A549 (cell line): ENCODE measurements around the gene SNTG2. TPM values are rescaled to one million over a fixed set of nuclear protein-coding genes. Genes with fewer than 3 reads are reported as not detected.

Source experiments
- ATAC-seq, 2 experiments: fragments of 200-7000 bp in 1 of 2; fragments of >200 bp in 1 of 2; cut with Nextera tagmentation in 1 of 2; cut with Tn5 transposase in 1 of 2; 3 replicates each; pipeline versions ENCODE4 v1.8.0 to v1.9.1; 2018 to 2020; ENCODE audit warnings: mild to moderate bottlenecking in 1 of 2, moderate library complexity in 1 of 2
- CTCF ChIA-PET: fragments of 300-600 bp; sonication (Branson Sonifier 250); formaldehyde crosslinking; extraction: SDS; loops from one replicate; lab custom pipeline; 2021; ENCODE audit warnings: antibody characterized with exemption, inconsistent platforms; lab: Yijun Ruan, JAX
- POLR2A ChIA-PET: fragments of 350-600 bp; formaldehyde crosslinking; extraction: SDS; loops from one replicate; lab custom pipeline; 2021; ENCODE audit warnings: antibody characterized with exemption, inconsistent platforms; lab: Yijun Ruan, JAX
- DNase-seq, 2 experiments: peaks; one replicate each; pipeline versions ENCODE4 v3.0.0 to v3.0.0-alpha.2; 2011 to 2016; ENCODE audit warnings: low read depth in 1 of 2, low spot score in 1 of 2
- FAIRE-seq: peaks from 2 replicates; lab custom pipeline; 2011; peaks lifted over from hg19 to GRCh38; lab: Jason Lieb, UNC
- H3K27ac ChIP-seq, 2 experiments: fragments of >200 bp; sonication (Bioruptor Twin); formaldehyde crosslinking; 3 replicates each; pipeline ENCODE4 v1.5.1; 2016 to 2017
- H3K4me1 ChIP-seq: fragments of >200 bp; sonication (Bioruptor Twin); formaldehyde crosslinking; 3 replicates; pipeline ENCODE4 v1.6.1; 2016
- H3K4me2 ChIP-seq: fragments of >200 bp; sonication (Bioruptor Twin); formaldehyde crosslinking; 3 replicates; pipeline ENCODE4 v1.6.1; 2016
- H3K4me3 ChIP-seq: fragments of >200 bp; sonication (Bioruptor Twin); formaldehyde crosslinking; 3 replicates; pipeline ENCODE4 v1.5.1; 2016
- H3K9me3 ChIP-seq: fragments of >200 bp; sonication (Bioruptor Twin); formaldehyde crosslinking; 3 replicates; pipeline ENCODE4 v1.6.1; 2016
- ATOH8 ChIP-seq: fragments of 250-450 bp; sonication (Bioruptor Pico); IDR thresholded peaks from 2 replicates; pipeline ENCODE4 v1.5.0; 2020; ENCODE audit warnings: low read depth, mild to moderate bottlenecking, moderate library complexity
- CBX8 ChIP-seq: fragments of 200-600 bp; sonication (generic); IDR thresholded peaks from 2 replicates; pipeline ENCODE4 v1.6.1; 2016
- CEBPB ChIP-seq, 2 experiments: fragments of >200 bp in 1 of 2; sonication (Bioruptor Twin) in 1 of 2; formaldehyde crosslinking in 1 of 2; IDR thresholded peaks; 2 replicates each; pipeline ENCODE4 v1.6.1; 2012 to 2016
- CHD4 ChIP-seq: fragments of 200-600 bp; sonication (generic); IDR thresholded peaks from 2 replicates; pipeline ENCODE4 v1.6.1; 2016; ENCODE audit warnings: antibody characterized with exemption, mild to moderate bottlenecking, borderline replicate concordance
- CTCF ChIP-seq: fragments of >200 bp; sonication (Bioruptor Twin); formaldehyde crosslinking; IDR thresholded peaks from 3 replicates; pipeline ENCODE4 v1.5.1; 2016
- E2F6 ChIP-seq: IDR thresholded peaks from 2 replicates; pipeline ENCODE4 v1.6.1; 2012; ENCODE audit warnings: low read depth, borderline replicate concordance
- EP300 ChIP-seq, 2 experiments: fragments of >200 bp; sonication (Bioruptor Twin); formaldehyde crosslinking; IDR thresholded peaks; 2 replicates in 1 of 2; 3 replicates in 1 of 2; pipeline ENCODE4 v1.6.1; 2016 to 2017
- FOSB ChIP-seq: fragments of 250-450 bp; sonication (Bioruptor Pico); IDR thresholded peaks from 2 replicates; pipeline ENCODE4 v1.5.0; 2020; ENCODE audit warnings: mild to moderate bottlenecking, moderate library complexity
- FOSL2 ChIP-seq, 2 experiments: fragments of 450-650 bp in 1 of 2; fragments of >200 bp in 1 of 2; sonication (Bioruptor Twin) in 1 of 2; formaldehyde crosslinking; IDR thresholded peaks; 2 replicates each; pipeline versions ENCODE4 v1.5.0 to v1.6.1; 2016 to 2020; ENCODE audit warnings: mild to moderate bottlenecking in 1 of 2, moderate library complexity in 1 of 2
- GATA3 ChIP-seq: IDR thresholded peaks from 2 replicates; pipeline ENCODE4 v1.6.1; 2012; ENCODE audit warnings: borderline replicate concordance
- HES2 ChIP-seq: fragments of >200 bp; sonication (Bioruptor Twin); formaldehyde crosslinking; IDR thresholded peaks from 2 replicates; pipeline ENCODE4 v1.6.1; 2016
- HOXB13 ChIP-seq: fragments of 250-450 bp; sonication (Bioruptor Pico); IDR thresholded peaks from 2 replicates; pipeline ENCODE4 v1.5.0; 2020; ENCODE audit warnings: low read depth, mild to moderate bottlenecking, moderate library complexity
- HOXB5 ChIP-seq: fragments of 250-450 bp; sonication (Bioruptor Pico); IDR thresholded peaks from 2 replicates; pipeline ENCODE4 v1.5.0; 2020; ENCODE audit warnings: mild to moderate bottlenecking, moderate library complexity
- JUN ChIP-seq, 2 experiments: fragments of >200 bp; sonication (Bioruptor Twin); formaldehyde crosslinking; IDR thresholded peaks; 2 replicates in 1 of 2; 3 replicates in 1 of 2; pipeline ENCODE4 v1.6.1; 2016 to 2017
- JUNB ChIP-seq: fragments of >200 bp; sonication (Bioruptor Twin); formaldehyde crosslinking; IDR thresholded peaks from 2 replicates; pipeline ENCODE4 v1.6.1; 2016
- KDM1A ChIP-seq: fragments of 200-600 bp; sonication (generic); IDR thresholded peaks from 2 replicates; pipeline ENCODE4 v1.6.1; 2016; ENCODE audit warnings: low read depth, mild to moderate bottlenecking
- MAZ ChIP-seq: fragments of 150-350 bp; IDR thresholded peaks from 2 replicates; pipeline ENCODE4 v1.6.1; 2014; ENCODE audit warnings: antibody characterized with exemption, low read depth, low read length, borderline replicate concordance
- NFE2L2 ChIP-seq: fragments of 150-350 bp; conservative IDR thresholded peaks from 2 replicates; pipeline ENCODE4 v1.6.1; 2014; ENCODE audit warnings: low read length
- NPAS2 ChIP-seq: fragments of 250-450 bp; sonication (Bioruptor Pico); IDR thresholded peaks from 2 replicates; pipeline ENCODE4 v1.8.0; 2022; ENCODE audit warnings: mild to moderate bottlenecking, moderate library complexity, borderline replicate concordance
- NR3C1 ChIP-seq: fragments of >200 bp; sonication (Bioruptor Twin); formaldehyde crosslinking; IDR thresholded peaks from 3 replicates; pipeline ENCODE4 v1.6.1; 2017
- POLR2AphosphoS2 ChIP-seq: conservative IDR thresholded peaks from 2 replicates; pipeline ENCODE4 v1.6.1; 2012; ENCODE audit warnings: low read length, improper control_type of control experiment, inconsistent platforms
- RNF2 ChIP-seq: fragments of 200-600 bp; sonication (generic); IDR thresholded peaks from 2 replicates; pipeline ENCODE4 v1.6.1; 2016; ENCODE audit warnings: low read depth, mild to moderate bottlenecking, antibody characterized with exemption, moderate library complexity, borderline replicate concordance
- SMC3 ChIP-seq: fragments of >200 bp; sonication (Bioruptor Twin); formaldehyde crosslinking; IDR thresholded peaks from 3 replicates; pipeline ENCODE4 v1.6.1; 2018; ENCODE audit warnings: inconsistent platforms
- SREBF2 ChIP-seq: fragments of 450-650 bp; IDR thresholded peaks from 2 replicates; pipeline ENCODE4 v1.6.1; 2014; ENCODE audit warnings: mild to moderate bottlenecking, moderate library complexity
- ZC3H11A ChIP-seq: fragments of 450-650 bp; IDR thresholded peaks from 2 replicates; pipeline ENCODE4 v1.6.1; 2014; ENCODE audit warnings: antibody characterized with exemption, mild to moderate bottlenecking
- ZFP36 ChIP-seq: fragments of 450-650 bp; IDR thresholded peaks from 2 replicates; pipeline ENCODE4 v1.6.1; 2014; ENCODE audit warnings: borderline replicate concordance; ENCODE audit not compliant: partially characterized antibody
- ZNF302 ChIP-seq: fragments of 250-450 bp; sonication (Bioruptor Pico); IDR thresholded peaks from 2 replicates; pipeline ENCODE4 v1.9.0; 2021; ENCODE audit warnings: inconsistent platforms, mild to moderate bottlenecking, moderate library complexity
- ZSCAN20 ChIP-seq: fragments of 250-450 bp; sonication (Bioruptor Pico); IDR thresholded peaks from 2 replicates; pipeline ENCODE4 v1.8.0; 2022; ENCODE audit warnings: mild to moderate bottlenecking, moderate library complexity
- WGBS: methylation state at CpG from one replicate; pipeline ENCODE4 v1.1.6; 2017; ENCODE audit errors: missing lambda C conversion rate; 5-methylcytosine and 5-hydroxymethylcytosine counted together
- polyA plus RNA-seq, 4 experiments: library from polyadenylated mRNA; depleted of rRNA in 3 of 4; stranded (reverse); fragments of >200 nt; fragmentation: RNase III in 1 of 4; extraction: RNeasy Plus Mini Kit Qiagen cat#74134 plus additional on column Dnase treatment in 1 of 4; gene quantifications; 2 replicates in 3 of 4; 3 replicates in 1 of 4; pipeline ENCODE4 v1.2.3, GENCODE V29; 2011 to 2017
- TF ChIP-seq, protein P1 (sequence below): IDR thresholded peaks from 2 replicates; pipeline ENCODE4 v1.6.1; 2012
- TF ChIP-seq, protein P2 (sequence below): fragments of >200 bp; sonication (Bioruptor Twin); formaldehyde crosslinking; IDR thresholded peaks from 3 replicates; pipeline ENCODE4 v1.6.1; 2016
- TF ChIP-seq, protein P3 (sequence below): fragments of 250-450 bp; sonication (Bioruptor Pico); IDR thresholded peaks from 2 replicates; pipeline ENCODE4 v1.5.0; 2021; ENCODE audit warnings: mild to moderate bottlenecking, moderate library complexity, borderline replicate concordance

SNTG2 gene
- polyA plus RNA-seq, 2 of the 4 experiments (the other 2 are of a cell fraction) = not detected

GRCh38 chr2:1286929-1287328, 336.3 kb downstream of the SNTG2 start (continued):
- TF ChIP-seq ATOH8 = no peak
- no peak for TF ChIP-seq CBX8
- TF ChIP-seq GATA3 = no peak
- no peak for TF ChIP-seq HOXB13 (CRISPR knock-in tag)
- no peak for TF ChIP-seq CEBPB (IDR thresholded peaks at IDR 0.05)
- TF ChIP-seq JUNB = no peak

DNA sequence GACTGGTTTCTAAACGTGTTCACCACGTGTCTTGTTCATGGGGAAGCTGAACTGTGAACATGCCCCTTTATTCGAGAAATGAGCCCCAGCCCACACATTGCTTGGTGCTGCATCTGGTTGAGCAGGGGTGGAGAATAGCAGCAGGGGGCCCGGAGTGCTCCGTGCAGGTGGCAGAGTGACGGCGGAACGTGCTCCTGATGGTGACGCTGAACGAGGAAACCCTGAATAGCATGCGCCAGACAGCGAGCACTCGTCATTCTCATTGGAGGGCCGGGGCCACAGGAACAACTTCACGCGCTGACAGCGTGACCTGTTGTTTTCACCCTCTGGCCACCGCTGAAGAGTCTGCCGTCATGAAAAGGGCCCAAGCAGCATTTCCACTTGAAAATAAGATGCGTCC, 336.8 kb downstream of the SNTG2 start:
- Histone ChIP-seq H3K4me3 (no peak overlapping the region), H3K9me3 (no peaks in the 10 kb centered on the region), H3K27ac (no peak overlapping the region), H3K4me2 (no peak overlapping the region), H3K4me1 (no peaks in the 10 kb centered on the region)
- no peak for DNase-seq
- ChIA-PET POLR2A (no interaction called here), CTCF (no interaction called here)
- 34% methylated on average over 15 of the region's 20 CpGs for WGBS
- no peak for FAIRE-seq
- ATAC-seq = no peak
- TF ChIP-seq NR3C1 (no peak), ATOH8 (no peak), ZFP36 (no peak), SREBF2 (no peak), ZSCAN20 (CRISPR knock-in tag) (no peak), CTCF (no peak), MAZ (no peak), RNF2 (no peak), CEBPB (IDR thresholded peaks at IDR 0.05) (no peak), POLR2AphosphoS2 (no peak), CHD4 (no peak), NPAS2 (CRISPR knock-in tag) (no peak)
- TF ChIP-seq, all 56 proteins: peak for 0

DNA sequence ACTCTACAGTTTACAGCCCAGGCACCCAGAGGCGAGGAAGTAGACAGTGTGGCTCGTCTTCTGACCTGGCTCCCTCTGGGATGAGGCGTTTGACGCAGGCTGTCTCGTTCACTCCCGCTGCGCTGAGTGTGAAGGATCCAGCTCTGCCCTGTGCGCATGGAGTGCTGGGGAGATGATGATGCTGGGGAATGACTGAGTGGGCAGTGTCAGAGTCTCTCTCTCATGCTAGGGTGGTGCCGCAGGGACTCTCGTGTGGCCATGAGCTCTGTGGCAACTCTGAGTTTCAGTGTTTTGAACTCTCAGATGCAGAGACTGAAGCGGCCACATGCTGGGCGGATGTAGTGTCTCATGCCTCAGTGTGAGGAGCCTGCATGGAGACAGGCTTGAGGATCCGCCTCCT, 344.3 kb downstream of the SNTG2 start:
- FAIRE-seq (no peak), ATAC-seq (no peak), DNase-seq (no peak)
- Histone ChIP-seq H3K9me3 (peaks cover 3% of the 10 kb centered on the region; the same call in 1 of the 3 replicates), H3K27ac (no peak overlapping the region), H3K4me3 (no peak overlapping the region), H3K4me2 (no peak overlapping the region), H3K4me1 (no peaks in the 10 kb centered on the region)
- WGBS = 25% methylated on average over 13 of the region's 13 CpGs
- POLR2A ChIA-PET = no interaction called here
- CTCF ChIA-PET = no interaction called here
- no peak for TF ChIP-seq HOXB5 (CRISPR knock-in tag)
- TF ChIP-seq EP300 (IDR thresholded peaks at IDR 0.05) = no peak
- TF ChIP-seq SREBF2 = no peak
- TF ChIP-seq, protein P1, sequence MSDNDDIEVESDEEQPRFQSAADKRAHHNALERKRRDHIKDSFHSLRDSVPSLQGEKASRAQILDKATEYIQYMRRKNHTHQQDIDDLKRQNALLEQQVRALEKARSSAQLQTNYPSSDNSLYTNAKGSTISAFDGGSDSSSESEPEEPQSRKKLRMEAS = no peak
- TF ChIP-seq FOSL2 (IDR thresholded peaks at IDR 0.05) = no peak
- TF ChIP-seq FOSL2 (CRISPR knock-in tag; IDR thresholded peaks at IDR 0.05) = no peak
- TF ChIP-seq ZC3H11A = no peak
- TF ChIP-seq, protein P2, sequence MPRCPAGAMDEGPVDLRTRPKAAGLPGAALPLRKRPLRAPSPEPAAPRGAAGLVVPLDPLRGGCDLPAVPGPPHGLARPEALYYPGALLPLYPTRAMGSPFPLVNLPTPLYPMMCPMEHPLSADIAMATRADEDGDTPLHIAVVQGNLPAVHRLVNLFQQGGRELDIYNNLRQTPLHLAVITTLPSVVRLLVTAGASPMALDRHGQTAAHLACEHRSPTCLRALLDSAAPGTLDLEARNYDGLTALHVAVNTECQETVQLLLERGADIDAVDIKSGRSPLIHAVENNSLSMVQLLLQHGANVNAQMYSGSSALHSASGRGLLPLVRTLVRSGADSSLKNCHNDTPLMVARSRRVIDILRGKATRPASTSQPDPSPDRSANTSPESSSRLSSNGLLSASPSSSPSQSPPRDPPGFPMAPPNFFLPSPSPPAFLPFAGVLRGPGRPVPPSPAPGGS = no peak
- TF ChIP-seq SMC3 = no peak
- no peak for TF ChIP-seq KDM1A
- no peak for TF ChIP-seq HOXB13 (CRISPR knock-in tag)
- TF ChIP-seq ZNF302 (CRISPR knock-in tag) = no peak
- no peak for TF ChIP-seq JUN (IDR thresholded peaks at IDR 0.05)
- TF ChIP-seq FOSB (CRISPR knock-in tag) = no peak
- TF ChIP-seq E2F6 = no peak
- TF ChIP-seq HES2 = no peak
- TF ChIP-seq, protein P3, sequence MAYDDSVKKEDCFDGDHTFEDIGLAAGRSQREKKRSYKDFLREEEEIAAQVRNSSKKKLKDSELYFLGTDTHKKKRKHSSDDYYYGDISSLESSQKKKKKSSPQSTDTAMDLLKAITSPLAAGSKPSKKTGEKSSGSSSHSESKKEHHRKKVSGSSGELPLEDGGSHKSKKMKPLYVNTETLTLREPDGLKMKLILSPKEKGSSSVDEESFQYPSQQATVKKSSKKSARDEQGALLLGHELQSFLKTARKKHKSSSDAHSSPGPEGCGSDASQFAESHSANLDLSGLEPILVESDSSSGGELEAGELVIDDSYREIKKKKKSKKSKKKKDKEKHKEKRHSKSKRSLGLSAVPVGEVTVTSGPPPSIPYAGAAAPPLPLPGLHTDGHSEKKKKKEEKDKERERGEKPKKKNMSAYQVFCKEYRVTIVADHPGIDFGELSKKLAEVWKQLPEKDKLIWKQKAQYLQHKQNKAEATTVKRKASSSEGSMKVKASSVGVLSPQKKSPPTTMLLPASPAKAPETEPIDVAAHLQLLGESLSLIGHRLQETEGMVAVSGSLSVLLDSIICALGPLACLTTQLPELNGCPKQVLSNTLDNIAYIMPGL (CRISPR knock-in tag) = no peak
- TF ChIP-seq NFE2L2 = no peak
